Neural progenitor cell (in vitro differentiated cells): ENCODE measurements around the gene UNC45B. TPM values are rescaled to one million over a fixed set of nuclear protein-coding genes. Genes with fewer than 3 reads are reported as not detected.

Experiments
- DNase-seq: peaks from one replicate; pipeline ENCODE4 v3.0.0-alpha.2; 2016; ENCODE audit warnings: low spot score
- H2AFZ ChIP-seq: fragments of 200-600 bp; sonication (generic); replicated peaks from 2 replicates; pipeline ENCODE4 v1.6.1; 2016; ENCODE audit warnings: antibody characterized with exemption
- H3F3A ChIP-seq: fragments of 200-600 bp; sonication (generic); 2 replicates; pipeline ENCODE4 v1.6.1; 2016; ENCODE audit warnings: antibody characterized with exemption, low read depth
- H3K27ac ChIP-seq: fragments of 200-600 bp; sonication (generic); 2 replicates; pipeline ENCODE4 v1.5.1; 2016; ENCODE audit warnings: mild to moderate bottlenecking
- H3K27me3 ChIP-seq: fragments of 200-600 bp; sonication (generic); 2 replicates; pipeline ENCODE4 v1.6.1; 2016; ENCODE audit warnings: mild to moderate bottlenecking, moderate library complexity
- H3K36me3 ChIP-seq: fragments of 200-600 bp; sonication (generic); 2 replicates; pipeline ENCODE4 v1.5.1; 2016
- H3K4me1 ChIP-seq: fragments of 200-600 bp; sonication (generic); 2 replicates; pipeline ENCODE4 v1.6.1; 2016; ENCODE audit warnings: mixed run types
- H3K4me2 ChIP-seq: fragments of 200-600 bp; sonication (generic); 2 replicates; pipeline ENCODE4 v1.6.1; 2016
- H3K4me3 ChIP-seq: fragments of 200-600 bp; sonication (generic); 2 replicates; pipeline ENCODE4 v1.5.1; 2016
- H3K79me2 ChIP-seq: fragments of 200-600 bp; sonication (generic); 2 replicates; pipeline ENCODE4 v1.6.1; 2016; ENCODE audit warnings: low read depth
- H3K9ac ChIP-seq: fragments of 200-600 bp; sonication (generic); 2 replicates; pipeline ENCODE4 v1.6.1; 2016
- H3K9me3 ChIP-seq: fragments of 200-600 bp; sonication (generic); 2 replicates; pipeline ENCODE4 v1.5.1; 2016; ENCODE audit warnings: low read depth
- H4K20me1 ChIP-seq: fragments of 200-600 bp; sonication (generic); 2 replicates; pipeline ENCODE4 v1.6.1; 2016; ENCODE audit warnings: low read depth
- H3K27ac Mint-ChIP-seq: 3 replicates; pipeline ENCODE4 v1.8.0; 2021; ENCODE audit warnings: mixed read lengths
- H3K27me3 Mint-ChIP-seq: 2 replicates; pipeline ENCODE4 v1.8.0; 2022; ENCODE audit warnings: low read depth, mild to moderate bottlenecking, inconsistent platforms, moderate library complexity, mixed read lengths; ENCODE audit not compliant: insufficient read depth
- H3K36me3 Mint-ChIP-seq: 3 replicates; pipeline ENCODE4 v1.8.0; 2021; ENCODE audit warnings: mixed read lengths
- H3K4me1 Mint-ChIP-seq: 3 replicates; pipeline ENCODE4 v1.8.0; 2021; ENCODE audit warnings: mixed read lengths
- H3K4me3 Mint-ChIP-seq: 3 replicates; pipeline ENCODE4 v1.8.0; 2021; ENCODE audit warnings: mild to moderate bottlenecking, moderate library complexity, mixed read lengths
- H3K9me3 Mint-ChIP-seq: 3 replicates; pipeline ENCODE4 v1.8.0; 2020; ENCODE audit warnings: mixed read lengths
- CTCF ChIP-seq: fragments of 200-600 bp; sonication (generic); IDR thresholded peaks from 2 replicates; pipeline ENCODE4 v1.5.1; 2017; ENCODE audit warnings: antibody characterized with exemption, mild to moderate bottlenecking
- EZH2 ChIP-seq: fragments of 200-600 bp; sonication (generic); IDR thresholded peaks from 2 replicates; pipeline ENCODE4 v1.6.1; 2017; ENCODE audit warnings: antibody characterized with exemption, mild to moderate bottlenecking, moderate library complexity
- EZH2phosphoT487 ChIP-seq: fragments of 200-600 bp; sonication (generic); IDR thresholded peaks from 2 replicates; pipeline ENCODE4 v1.6.1; 2017; ENCODE audit warnings: antibody characterized with exemption
- total RNA-seq: library from RNA; depleted of rRNA; stranded (reverse); fragments of >200 nt; gene quantifications from 2 replicates; pipeline ENCODE4 v1.2.3, GENCODE V29; 2015; ENCODE audit warnings: low replicate concordance

UNC45B gene
- total RNA-seq, 1 donor from 2014 or later, result not detected

- Mint-ChIP-seq H3K9me3 (no peaks in the 10 kb centered on the region), H3K27me3 (peaks cover 2% of the 10 kb centered on the region), H3K36me3 (no peaks in the 10 kb centered on the region), H3K4me3 (no peak overlapping the region), H3K4me1 (peaks cover 4% of the 10 kb centered on the region), H3K27ac (no peak overlapping the region)
- Histone ChIP-seq H3K9ac (no peak overlapping the region), H3K27me3 (peaks cover 29% of the 10 kb centered on the region), H3K9me3 (no peaks in the 10 kb centered on the region), H3K4me3 (no peak overlapping the region), H3K27ac (no peak overlapping the region), H3K4me2 (no peak overlapping the region), H3K4me1 (no peaks in the 10 kb centered on the region), H2AFZ (no peak overlapping the region), H4K20me1 (no peaks in the 10 kb centered on the region), H3K36me3 (no peaks in the 10 kb centered on the region), H3F3A (no peaks in the 10 kb centered on the region), H3K79me2 (no peaks in the 10 kb centered on the region)
- no peak for DNase-seq
- TF ChIP-seq EZH2 (no peak), CTCF (no peak), EZH2phosphoT487 (no peak)
Measured at GRCh38 chr17:35214192-35214591, 66.6 kb downstream of the UNC45B start.

- no peaks in the 10 kb centered on the region for H3K9me3 Mint-ChIP-seq
- no peak overlapping the region for H3K4me3 Mint-ChIP-seq
- Histone ChIP-seq H3K79me2 (no peaks in the 10 kb centered on the region), H3K4me1 (no peaks in the 10 kb centered on the region), H3K4me2 (no peak overlapping the region), H2AFZ (no peak overlapping the region), H3K4me3 (no peak overlapping the region), H3K9ac (no peak overlapping the region), H3K9me3 (no peaks in the 10 kb centered on the region), H3K27me3 (peaks cover 29% of the 10 kb centered on the region), H3F3A (no peaks in the 10 kb centered on the region), H4K20me1 (no peaks in the 10 kb centered on the region), H3K27ac (no peak overlapping the region), H3K36me3 (no peaks in the 10 kb centered on the region)
- DNase-seq, result no peak
- peaks cover 2% of the 10 kb centered on the region for H3K27me3 Mint-ChIP-seq
- TF ChIP-seq CTCF (no peak), EZH2 (no peak), EZH2phosphoT487 (no peak)
- H3K27ac Mint-ChIP-seq, result no peak overlapping the region
- H3K36me3 Mint-ChIP-seq, result no peaks in the 10 kb centered on the region
- H3K4me1 Mint-ChIP-seq, result peaks cover 4% of the 10 kb centered on the region
Measured at GRCh38 chr17:35214631-35215273, 67.1 kb downstream of the UNC45B start.

- no peak for DNase-seq
- Histone ChIP-seq H3K79me2 (no peaks in the 10 kb centered on the region), H3K36me3 (no peaks in the 10 kb centered on the region), H2AFZ (no peak overlapping the region), H4K20me1 (no peaks in the 10 kb centered on the region), H3K9me3 (no peaks in the 10 kb centered on the region), H3K9ac (no peak overlapping the region), H3K27me3 (peaks cover 18% of the 10 kb centered on the region), H3F3A (no peaks in the 10 kb centered on the region), H3K4me3 (no peak overlapping the region), H3K27ac (no peak overlapping the region), H3K4me2 (no peak overlapping the region), H3K4me1 (no peaks in the 10 kb centered on the region)
- no peak for TF ChIP-seq EZH2
- no peak for TF ChIP-seq CTCF
- no peak for TF ChIP-seq EZH2phosphoT487
- no peaks in the 10 kb centered on the region for H3K9me3 Mint-ChIP-seq
- H3K36me3 Mint-ChIP-seq, result no peaks in the 10 kb centered on the region
- peaks cover 2% of the 10 kb centered on the region for H3K27me3 Mint-ChIP-seq
- H3K4me1 Mint-ChIP-seq, result peaks cover 4% of the 10 kb centered on the region
- H3K27ac Mint-ChIP-seq, result no peak overlapping the region
- no peak overlapping the region for H3K4me3 Mint-ChIP-seq
Measured at GRCh38 chr17:35217107-35217506, 69.5 kb downstream of the UNC45B start.
